GM13976 (cell line): ENCODE results near the gene LPCAT3.

ENCODE experiments used
- DNase-seq: peaks from one replicate; pipeline ENCODE4 v3.0.0; 2012; ENCODE audit warnings: low spot score
- CTCF ChIP-seq: IDR thresholded peaks from 2 replicates; pipeline ENCODE4 v1.5.1; 2012; ENCODE audit warnings: borderline replicate concordance, mild to moderate bottlenecking; ENCODE audit not compliant: insufficient read depth; ENCODE audit errors: extremely low read depth, missing control alignments, control extremely low read depth
- in situ Hi-C: fragments of 300-500 bp; cut with MboI; formaldehyde crosslinking; loops from one replicate; pipeline ENCODE4 v1.12.0; 2022; ENCODE audit warnings: low sequenced_read_pairs, mixed read lengths, inconsistent platforms; ENCODE audit not compliant: unreplicated experiment

The LPCAT3 gene

DNA sequence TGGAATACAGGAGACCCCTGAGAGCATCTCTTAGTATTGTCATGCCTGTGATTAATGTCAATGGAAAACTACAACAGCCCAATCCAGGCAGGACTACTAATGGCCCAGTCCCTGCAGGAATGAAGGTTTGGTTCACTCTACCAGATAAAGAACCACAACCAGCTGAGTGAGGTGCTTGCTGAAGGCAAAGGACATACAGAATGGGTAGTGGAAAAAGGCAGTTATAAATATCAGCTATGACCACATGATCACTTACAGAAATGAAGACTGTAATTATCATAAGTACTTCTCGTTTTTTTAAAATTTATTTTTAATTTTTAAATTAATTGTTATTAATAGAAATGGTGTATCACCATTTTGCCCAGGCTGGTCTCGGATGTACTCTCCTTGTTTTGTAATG, 17.2 kb upstream of the LPCAT3 start:
- no peak for DNase-seq
- in situ Hi-C loops, result no loop called here
- TF ChIP-seq CTCF, result no peak

DNA sequence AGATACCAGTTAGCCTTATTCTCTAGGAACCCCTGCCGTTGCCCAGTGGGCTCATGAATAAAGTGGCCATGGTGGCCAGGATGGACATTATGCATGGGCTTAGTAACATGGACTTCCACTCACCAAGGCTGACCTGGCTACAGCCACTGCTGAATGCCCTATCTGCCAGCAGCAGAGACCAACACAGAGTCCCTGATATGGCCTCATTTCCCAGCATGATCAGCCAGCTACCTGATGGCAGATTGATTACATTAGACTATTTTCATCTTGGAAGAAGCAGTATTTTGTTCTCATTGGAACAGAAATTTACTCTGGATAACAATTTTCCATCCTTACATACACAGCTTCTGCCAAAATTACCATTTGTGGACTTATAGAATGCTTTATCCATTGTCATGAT, 16.2 kb upstream of the LPCAT3 start:
- TF ChIP-seq CTCF, result no peak
- no peak for DNase-seq
- in situ Hi-C loops, result no loop called here

DNA sequence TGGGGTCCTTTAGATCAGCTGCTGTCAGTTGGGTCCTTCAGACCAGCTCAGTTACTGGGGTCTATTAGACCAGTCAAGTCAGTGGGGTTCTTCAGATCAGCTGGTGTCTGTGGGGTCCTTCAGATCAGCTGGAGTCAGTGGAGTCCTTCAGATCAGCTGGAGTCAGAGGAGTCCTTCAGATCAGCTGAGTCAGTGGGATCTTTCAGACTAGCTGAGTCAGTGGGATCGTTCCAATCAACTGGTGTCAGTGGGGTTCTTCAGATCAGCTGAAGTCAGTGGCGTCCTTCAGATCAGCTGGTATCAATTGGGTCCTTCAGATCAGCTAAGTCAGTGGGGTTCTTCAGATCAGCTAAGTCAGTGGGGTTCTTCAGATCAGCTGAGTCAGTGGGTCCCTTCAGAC, 14.7 kb upstream of the LPCAT3 start:
- no peak for DNase-seq
- in situ Hi-C loops, result no loop called here
- no peak for TF ChIP-seq CTCF

GRCh38 chr12:7031306-7031705, 13.0 kb upstream of the LPCAT3 start:
- no peak for TF ChIP-seq CTCF
- DNase-seq, result no peak
- in situ Hi-C loops, result no loop called here

- TF ChIP-seq CTCF, result no peak
- in situ Hi-C loops, result no loop called here
- no peak for DNase-seq
Observed at GRCh38 chr12:7026854-7027253, 8.6 kb upstream of the LPCAT3 start.

- in situ Hi-C loops, result no loop called here
- TF ChIP-seq CTCF, result no peak
- DNase-seq, result no peak
Observed at GRCh38 chr12:7023114-7023513, 4.8 kb upstream of the LPCAT3 start.

- no peak for TF ChIP-seq CTCF
- no peak for DNase-seq
- in situ Hi-C loops, result no loop called here
Observed at GRCh38 chr12:7021956-7022355, 3.7 kb upstream of the LPCAT3 start.
